HG02610 (cell line): ENCODE data around the gene CDH10.

Experiments
- ATAC-seq: cut with Tn5 transposase; IDR thresholded peaks from one replicate; pipeline ENCODE4 v1.9.1; 2021; ENCODE audit warnings: mild to moderate bottlenecking, moderate library complexity; ENCODE audit not compliant: unreplicated experiment

The CDH10 gene

GRCh38 chr5:24644761-24645160, at the start of gene CDH10:
TSS of gene CDH10 (minus strand) at chr5:24644978. CDS start at chr5:24593490, 51,488 bp downstream.
- no peak for ATAC-seq

GRCh38 chr5:24693609-24694008, 48.8 kb upstream of the CDH10 start:
- ATAC-seq, result peak; percentile 72

DNA sequence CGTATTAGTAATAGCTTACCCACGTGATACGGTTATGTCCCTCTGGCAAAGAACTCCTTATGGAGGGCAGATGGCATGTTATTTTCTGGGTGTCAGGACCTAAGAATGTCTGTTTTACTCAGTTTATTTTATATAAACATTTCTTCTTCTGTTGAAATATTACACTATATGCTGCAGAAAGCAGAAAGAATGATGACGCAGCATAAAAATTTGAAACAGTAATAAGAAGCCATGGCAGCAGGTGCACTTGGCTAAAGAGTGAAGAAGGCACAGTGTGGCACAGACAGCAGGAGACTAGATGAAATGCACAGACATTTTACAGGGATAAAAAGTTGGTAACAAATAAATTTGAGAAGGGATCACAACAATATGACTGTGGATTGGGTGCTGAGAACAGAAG, 46.3 kb upstream of the CDH10 start:
- no peak for ATAC-seq

GRCh38 chr5:24681106-24681505, 36.3 kb upstream of the CDH10 start:
- ATAC-seq, result no peak

GRCh38 chr5:24668050-24668449, 23.3 kb upstream of the CDH10 start:
- no peak for ATAC-seq

DNA sequence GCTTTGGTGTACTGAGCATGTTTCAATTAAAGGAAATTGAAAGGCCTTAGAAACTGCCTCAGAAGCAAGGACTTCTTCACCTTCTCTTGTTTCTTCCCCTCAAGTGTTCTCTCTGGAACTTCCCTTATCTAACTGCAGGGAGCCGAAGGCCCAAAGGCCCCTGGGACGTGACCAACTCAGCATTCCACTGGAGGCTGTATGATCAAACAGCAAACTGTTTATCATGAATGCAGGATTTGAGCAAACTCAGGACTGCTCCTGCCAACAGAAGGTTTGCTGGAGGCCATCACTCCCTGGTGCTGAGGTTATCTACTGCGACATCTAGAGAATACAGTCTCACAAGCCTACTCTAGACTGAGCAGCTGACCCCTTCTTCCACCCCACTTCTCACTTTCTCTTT, 4.8 kb upstream of the CDH10 start:
- no peak for ATAC-seq

GRCh38 chr5:24646915-24647314, 2.1 kb upstream of the CDH10 start:
- ATAC-seq, result no peak

DNA sequence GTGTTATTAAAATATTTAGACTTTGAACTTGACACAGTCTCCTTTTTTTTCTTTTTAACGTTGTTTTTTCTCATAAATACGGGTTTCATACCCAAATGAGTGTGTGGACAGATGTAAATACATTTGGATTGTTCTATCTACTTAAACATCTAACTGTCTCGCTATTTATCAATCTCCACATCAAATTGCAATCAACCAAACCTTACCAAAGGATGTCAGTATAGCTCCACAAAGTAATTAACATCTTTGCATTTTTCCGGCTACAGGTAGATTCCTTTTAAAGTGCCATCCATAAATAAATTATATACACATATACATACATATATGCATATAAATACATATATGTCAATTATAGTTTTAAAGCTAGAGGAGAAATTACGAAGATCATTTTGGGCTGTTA, 705 bp upstream of the CDH10 start:
- no peak for ATAC-seq

DNA sequence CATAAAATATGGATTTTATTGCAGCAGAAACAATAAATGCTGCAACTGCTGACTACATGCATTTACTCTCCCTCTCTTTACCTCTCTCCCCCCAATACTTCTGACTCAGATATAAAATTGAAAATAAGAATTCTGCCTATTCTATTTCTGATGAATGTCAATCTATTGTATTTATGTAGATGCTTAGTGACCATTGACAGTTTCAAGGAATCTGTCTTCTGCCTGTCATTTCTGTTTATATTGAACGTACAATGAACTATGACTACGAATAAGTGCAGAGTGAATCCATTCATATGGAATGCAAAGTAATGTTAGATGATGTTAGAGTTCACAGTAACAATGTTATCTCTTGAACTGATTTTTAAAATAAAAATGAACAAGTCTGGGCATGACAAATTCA, 898 bp downstream of the CDH10 start:
- no peak for ATAC-seq

GRCh38 chr5:24643156-24643555, 1.6 kb downstream of the CDH10 start:
- no peak for ATAC-seq

- peak; percentile 48 for ATAC-seq
Observed at GRCh38 chr5:24642022-24642421, 2.8 kb downstream of the CDH10 start.

DNA sequence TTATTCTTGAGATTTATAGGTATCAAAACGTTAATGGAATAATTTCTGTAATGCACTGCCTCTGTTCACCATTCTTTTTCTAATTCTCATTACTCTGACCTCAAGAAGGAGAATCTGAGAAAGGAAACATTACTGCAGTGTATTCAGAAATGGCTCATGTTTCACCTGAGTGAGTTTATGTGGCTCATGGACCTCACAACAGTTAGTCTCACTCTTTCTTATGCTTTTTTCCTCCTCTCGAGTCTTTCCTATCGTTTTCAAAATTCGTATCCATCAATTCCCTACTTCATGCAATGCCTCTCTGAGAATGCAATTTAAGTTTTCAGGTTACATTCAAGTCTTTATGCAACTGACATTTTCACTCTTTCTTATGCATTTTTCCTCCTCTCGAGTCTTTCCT, 9.6 kb downstream of the CDH10 start:
- no peak for ATAC-seq

DNA sequence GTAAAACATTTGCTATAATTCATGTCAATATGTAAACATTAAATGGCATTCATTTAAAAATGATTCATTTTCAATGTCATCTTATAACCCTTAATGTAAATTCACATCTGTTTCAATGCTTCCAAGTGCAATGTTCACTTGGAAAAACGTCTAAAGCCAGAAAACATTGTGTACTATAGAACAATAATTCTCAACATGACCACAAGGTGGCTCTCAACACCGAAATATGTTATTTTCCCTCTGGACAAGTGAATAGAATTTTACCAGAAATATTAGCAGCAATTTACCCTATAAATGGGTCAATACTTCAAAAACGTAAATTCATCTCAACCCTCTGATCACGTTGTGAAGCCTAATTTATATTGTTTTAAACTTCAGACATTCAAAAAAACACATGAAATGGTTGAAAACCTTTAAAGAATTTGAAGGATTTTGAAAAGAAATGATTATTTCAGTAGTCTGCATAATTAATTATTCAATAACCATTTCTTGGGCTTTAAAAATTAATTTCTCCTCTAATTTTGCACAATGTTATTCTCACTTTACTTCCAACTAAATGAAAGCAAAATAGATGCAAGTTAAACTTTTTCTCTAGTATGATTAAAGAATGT, 11.0 kb downstream of the CDH10 start:
- peak; percentile 68 for ATAC-seq

DNA sequence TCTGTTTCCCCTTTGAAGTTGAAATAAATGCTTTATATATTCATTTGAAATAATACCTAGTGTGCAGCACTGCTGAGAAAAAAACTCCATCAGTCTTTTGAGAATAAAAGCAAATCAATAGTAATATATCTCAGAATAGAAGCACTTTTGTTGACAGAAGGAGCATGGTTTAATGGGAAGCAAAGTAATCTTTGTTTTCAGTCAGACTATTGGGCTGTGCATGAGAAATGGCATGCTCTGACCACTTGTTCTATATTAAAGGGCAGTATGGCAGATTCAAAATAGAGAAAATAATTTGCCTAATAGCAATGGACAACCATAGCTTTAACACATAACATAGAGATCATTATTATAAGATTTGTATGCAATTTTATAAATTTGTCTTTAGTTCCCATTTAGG, 12.4 kb downstream of the CDH10 start:
- no peak for ATAC-seq

- no peak for ATAC-seq
Observed at GRCh38 chr5:24630918-24631317, 13.9 kb downstream of the CDH10 start.

GRCh38 chr5:24629798-24630197, 15.0 kb downstream of the CDH10 start:
- ATAC-seq, result no peak

DNA sequence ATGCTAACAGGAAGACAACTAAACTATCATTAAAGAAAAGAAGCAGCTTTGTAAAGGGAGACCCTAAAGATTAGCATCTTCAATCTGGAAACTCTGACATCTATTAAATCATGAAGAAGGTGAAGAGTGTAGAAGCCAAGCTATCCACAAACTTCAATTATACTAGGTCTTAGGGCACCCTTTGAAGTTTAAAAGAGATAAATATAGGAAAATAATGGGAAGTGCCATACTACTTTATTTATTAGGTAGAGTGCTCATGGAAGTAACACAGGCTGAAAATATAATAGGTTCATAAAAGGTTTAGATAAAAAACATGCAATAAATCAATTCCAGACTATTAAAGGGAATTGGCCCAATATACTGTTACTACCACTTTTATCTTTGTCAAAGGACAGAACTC, 19.9 kb downstream of the CDH10 start:
- ATAC-seq, result no peak

GRCh38 chr5:24623624-24624023, 21.2 kb downstream of the CDH10 start:
- no peak for ATAC-seq

GRCh38 chr5:24623031-24623430, 21.7 kb downstream of the CDH10 start:
- ATAC-seq, result no peak

DNA sequence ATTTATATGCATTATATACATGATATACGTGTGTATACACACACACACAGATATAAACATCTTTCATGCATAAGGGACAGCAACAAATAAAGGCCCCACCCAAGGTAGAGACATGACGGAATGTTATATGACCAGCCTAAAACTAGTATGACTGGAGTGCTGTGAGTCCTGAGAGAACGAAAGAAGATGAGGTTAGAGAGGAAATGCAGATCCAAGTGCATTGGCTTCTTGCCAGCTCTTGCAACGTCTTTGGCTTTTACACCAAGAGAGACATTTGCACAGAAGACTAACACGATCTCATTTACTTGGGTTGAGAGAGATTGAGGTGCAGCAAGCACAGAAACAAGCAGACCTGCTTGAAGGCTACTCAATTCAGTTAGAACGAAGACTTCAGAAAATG, 23.0 kb downstream of the CDH10 start:
- ATAC-seq, result no peak

- no peak for ATAC-seq
Observed at GRCh38 chr5:24616566-24616965, 28.2 kb downstream of the CDH10 start.

DNA sequence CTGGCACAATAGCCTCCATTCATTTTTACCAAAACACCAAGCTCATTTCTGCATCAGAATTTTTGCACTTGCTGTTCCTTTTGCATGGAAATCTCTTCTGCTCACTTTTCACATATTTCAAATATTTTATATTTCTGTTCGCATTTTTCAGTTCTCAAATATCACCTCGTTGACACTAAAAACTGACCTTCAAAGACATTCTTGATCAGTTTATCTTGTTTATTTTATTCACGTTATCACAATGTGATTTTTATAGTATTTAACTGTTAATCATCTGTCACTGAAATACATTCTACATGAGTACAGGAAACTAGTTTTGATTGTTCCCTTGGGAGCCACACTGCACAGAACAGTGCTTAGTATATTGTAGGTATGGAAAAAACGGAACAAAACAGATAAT, 29.6 kb downstream of the CDH10 start:
- ATAC-seq, result no peak

- ATAC-seq, result no peak
Observed at GRCh38 chr5:24609706-24610105, 35.1 kb downstream of the CDH10 start.
